ENCODE measurements around the gene CDH12.
"Not testable (repeated sequence)": the region's sequence is repeated elsewhere in the genome, so short reads cannot be mapped to it uniquely, and the experiment has no call there.

CDH12 gene

DNA sequence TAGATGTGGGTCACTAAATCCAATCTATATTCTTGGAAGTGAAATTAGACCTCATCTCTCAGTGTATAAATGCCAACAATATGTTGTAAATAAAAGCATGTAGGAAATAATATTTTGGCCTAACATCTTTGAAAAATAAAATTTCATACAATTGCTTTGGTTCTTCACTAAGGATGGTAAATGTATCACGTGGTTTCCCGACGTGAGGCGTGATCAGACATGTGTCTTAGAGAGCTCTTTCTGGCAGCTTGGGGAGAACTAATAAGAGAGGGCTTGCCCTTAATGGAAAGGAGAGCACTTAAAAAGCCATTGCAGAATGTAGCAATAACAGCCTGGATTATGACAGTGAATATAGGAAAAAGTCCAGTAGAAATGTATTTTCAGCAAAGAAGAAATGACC lies 602.6 kb downstream of the CDH12 start:
- no peak for DNase-seq

DNA sequence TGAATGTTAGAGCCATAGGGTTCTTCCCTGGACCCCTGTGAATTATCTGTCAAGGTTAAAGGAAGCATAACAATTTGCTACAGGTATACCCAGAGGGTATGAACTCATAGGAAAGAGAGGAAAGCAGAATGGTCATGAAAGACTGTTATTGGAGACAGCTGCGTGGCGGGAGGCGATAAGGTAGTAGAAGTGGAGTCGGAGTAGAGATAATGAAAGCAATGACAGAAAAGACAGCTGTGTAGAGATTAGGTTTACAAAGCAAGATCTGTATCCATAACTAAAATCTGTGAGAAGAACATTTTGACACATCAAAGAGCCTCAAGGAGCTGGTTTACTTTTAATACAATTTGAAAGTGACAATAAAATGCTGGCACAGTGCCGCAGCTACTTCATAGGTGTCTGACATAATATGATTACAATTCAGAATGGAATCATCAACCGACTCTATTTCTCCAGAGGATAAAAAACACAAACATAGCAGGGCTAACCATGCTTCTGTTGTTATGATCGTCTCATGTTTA lies 603.9 kb downstream of the CDH12 start:
- DNase-seq = no peak

DNA sequence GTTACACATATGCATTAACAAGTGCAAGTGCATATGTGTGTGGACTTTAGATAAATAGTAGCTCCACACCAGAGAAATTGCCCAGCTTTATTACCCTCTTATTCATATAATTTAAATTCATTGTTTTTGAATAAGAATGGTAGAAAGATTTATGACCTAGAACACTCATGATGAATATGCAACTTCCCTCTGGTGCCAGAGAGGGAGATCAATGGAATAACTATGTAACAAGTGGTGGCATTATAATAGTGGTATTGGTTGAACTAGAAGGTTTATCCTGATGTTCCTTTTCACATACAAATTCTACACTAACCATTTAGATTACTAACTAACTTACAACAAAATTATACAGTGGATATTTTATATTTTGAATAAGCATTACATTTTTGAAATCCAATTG lies 607.4 kb downstream of the CDH12 start:
- no peak for DNase-seq

DNA sequence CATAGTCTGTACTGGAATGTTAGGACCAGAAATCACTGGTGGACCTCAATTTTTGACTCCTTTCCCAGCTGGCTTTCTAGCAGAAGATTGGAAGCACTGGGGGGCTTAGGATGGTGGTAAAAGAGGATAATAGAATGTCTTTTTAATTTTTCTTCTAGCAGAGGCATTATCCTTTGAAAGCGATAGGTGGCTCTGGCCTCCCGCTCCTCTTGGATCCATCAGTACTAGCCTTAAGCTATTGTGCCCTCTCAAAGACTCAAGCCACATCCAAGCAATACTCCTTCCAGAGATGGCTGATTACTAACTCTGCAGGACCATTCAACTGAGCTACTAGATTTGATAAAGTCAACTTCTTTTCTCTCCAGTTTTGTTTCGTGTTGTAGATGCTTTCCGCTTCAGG lies 610.6 kb downstream of the CDH12 start:
- DNase-seq = no peak

DNA sequence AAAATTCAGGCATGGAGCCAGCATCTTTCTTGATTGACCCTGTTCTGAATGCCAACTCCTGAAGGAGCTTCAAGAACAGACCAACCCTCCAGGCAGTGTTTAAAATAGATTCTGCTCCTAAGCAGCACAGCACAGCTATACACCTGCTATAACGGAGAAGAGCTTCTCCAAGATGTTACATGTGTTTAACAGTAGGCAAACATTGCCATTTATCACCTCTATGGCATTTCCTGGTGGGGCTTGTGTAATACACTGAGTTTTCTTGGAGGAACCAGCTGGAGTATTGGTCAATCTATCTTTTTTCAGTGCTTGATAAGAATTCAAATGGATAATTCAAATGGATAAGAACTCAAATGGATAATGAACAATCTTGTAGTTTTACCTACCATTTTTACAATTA lies 615.1 kb downstream of the CDH12 start:
- no peak for DNase-seq

DNA sequence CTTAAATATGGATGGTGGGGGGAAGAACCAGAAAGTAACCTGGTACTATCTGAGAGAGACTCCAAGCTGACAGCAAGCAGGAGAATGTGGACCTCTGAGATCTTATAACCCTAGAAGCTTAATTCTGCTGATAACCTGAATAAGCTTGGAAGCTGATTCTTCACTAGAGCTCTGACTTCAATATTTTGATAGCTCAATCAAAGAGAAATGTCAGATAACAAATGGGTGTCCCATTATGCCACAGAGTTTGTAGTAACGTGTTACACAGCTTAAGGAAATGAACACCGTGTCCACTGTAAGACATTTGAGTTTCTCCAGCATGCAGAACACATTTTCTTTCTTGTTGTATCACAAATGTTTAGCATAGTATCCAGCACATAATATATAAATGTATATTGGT lies 626.7 kb downstream of the CDH12 start:
- DNase-seq = no peak

DNA sequence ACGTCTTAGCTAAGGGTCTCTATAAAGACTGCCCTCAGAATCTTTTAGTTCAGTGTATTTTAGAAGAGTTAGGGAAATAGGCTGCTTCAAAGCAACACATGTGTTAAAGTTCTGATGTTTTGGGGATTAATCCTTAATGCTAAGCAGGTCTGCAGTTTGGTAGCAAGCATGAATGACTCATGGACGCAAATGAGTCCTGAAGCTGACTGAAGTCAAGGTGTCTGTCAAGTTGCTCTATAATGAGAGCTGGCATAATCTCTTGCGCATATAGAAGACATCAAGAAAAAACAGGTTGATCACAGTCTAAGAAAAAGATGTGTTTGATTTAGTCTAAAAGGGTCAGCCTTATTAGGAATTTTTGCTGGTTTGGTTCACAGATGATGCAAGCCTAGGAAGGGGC lies 630.1 kb downstream of the CDH12 start:
- no peak for DNase-seq

DNA sequence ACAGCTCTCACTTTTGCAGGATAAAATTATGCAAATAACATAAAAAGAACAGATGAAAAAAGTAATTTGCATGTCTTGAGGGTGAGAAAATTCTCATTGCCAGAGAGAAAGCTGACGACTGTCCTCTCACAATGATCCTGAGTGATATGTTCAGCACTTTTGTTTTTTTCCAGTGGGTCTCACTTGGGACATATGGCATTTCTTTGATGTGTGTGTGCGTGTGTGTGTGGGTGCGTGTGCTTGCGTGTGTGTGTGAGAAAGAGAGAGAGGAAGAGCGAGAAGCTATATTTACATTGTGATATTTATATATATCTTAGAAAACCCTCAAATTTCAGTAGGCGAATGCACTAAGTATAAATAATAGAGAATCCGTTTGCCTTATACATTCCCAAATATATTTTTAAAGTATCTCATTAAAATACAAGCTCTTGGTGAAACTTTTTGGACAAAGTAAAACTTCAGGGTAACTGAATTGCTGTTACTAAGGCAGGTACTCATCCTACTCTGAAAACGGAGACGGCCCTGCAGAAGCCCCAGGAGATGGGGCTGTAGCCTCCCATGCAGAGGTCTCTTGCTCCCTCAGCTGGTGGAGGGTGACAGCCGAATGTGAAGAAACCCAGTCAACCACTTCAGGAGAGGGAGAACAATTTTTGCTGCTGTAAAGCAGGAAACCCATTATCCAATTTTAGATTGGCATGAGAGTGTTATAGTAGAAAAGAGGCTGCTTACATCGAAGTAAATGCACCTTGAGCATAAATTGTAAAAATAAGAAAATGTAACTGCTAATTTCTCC lies 639.2 kb downstream of the CDH12 start:
- not testable (repeated sequence) for DNase-seq

DNA sequence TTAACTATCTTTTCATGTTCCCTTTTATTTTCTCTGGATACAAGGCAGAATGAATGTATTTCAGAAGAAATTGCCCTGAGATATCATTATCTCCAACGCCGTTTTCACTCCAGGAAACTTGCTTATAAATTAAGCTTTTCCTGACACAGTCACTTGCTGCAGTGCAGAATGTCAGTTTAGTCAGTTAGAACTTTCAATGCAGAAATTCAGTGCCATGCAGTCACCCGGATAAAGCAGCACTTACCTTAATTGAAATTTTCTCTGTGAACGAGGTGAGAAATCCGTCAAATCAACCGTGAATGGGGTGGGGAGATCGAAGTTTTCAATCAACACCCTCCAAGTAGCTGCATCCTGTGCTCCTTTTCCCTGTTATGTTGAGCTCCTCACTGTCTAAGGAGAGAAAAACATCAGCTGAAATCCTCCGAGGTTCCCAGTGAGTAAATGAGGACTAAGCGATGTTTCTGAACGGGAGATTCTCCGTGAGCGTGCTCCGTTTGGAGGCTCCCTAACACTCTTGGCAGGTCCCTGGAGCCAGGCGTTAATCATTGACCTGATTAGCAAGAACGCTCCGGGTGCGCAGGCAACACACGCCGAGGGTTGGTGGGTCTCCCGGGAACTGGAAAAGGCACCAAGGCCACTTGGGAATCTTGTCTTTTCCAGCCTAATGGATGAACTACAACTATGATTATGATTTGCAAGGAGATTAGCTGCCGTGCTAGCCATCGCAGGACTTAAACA lies 640.7 kb downstream of the CDH12 start:
- DNase-seq = not testable (repeated sequence)

DNA sequence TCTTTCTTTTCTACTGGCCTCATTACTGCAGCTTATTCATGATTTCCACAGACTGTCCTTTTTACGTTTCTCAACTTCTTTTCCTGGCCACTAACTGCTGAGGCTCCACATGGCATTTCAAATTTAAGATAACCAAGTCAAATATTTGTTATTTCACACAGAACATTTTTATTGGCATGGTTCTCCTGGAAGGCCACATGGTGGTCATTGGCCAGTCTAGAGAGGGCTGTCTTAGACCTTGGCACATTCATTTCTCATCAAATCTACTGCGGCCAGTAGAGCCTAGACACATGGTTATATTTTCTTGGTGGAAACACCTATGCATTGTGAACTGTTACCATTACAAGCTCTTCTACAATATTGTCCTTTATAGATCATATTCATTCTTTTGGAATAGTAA lies 644.7 kb downstream of the CDH12 start:
- not testable (repeated sequence) for DNase-seq

DNA sequence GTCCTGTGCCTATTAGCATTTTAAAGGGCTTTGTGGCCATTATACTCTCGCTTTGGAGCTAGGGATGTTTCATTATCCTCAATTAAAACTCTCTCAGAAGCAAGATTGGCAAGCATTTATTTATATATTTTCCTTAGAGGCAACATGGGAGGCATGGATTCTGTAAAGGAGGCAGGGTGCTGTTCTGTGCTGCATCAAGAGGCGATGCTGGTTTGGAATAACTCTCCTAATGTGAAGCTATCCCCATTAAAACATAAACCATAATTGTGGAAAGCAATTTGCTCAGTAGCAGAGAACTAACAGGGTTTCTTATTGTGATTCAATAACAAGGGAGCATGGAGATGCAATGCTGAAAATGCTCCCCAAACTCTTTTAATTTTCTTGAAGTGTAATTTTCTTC lies 664.5 kb downstream of the CDH12 start:
- DNase-seq = not testable (repeated sequence)

DNA sequence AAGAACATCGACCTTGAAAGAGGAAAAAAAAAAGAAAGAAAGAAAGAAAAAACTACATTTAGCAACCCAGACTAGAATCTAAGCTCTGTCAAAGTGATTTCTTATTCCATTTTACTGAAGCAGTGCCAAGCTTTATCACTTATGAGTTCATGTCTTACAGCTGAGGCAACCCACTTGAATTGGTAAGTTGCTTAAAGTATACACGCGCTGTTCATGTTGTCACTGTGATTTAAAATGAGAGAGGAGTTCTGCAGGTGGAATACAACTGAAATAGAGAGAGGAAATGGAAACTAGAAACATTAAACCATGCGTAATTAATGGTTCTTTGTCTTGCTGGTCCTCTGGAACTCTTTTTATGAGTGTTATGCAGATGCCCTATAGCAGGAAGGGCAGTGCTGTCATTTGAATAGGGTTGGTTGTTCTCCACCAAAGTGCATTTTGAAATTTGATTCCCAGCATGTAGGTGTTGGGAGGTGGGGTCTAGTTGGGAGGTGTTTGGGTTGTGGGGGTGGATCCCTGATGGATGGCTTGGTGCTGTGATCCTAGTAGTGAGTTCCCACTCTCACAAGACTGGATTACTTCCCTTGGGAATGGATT lies 665.4 kb downstream of the CDH12 start:
- DNase-seq = not testable (repeated sequence)

DNA sequence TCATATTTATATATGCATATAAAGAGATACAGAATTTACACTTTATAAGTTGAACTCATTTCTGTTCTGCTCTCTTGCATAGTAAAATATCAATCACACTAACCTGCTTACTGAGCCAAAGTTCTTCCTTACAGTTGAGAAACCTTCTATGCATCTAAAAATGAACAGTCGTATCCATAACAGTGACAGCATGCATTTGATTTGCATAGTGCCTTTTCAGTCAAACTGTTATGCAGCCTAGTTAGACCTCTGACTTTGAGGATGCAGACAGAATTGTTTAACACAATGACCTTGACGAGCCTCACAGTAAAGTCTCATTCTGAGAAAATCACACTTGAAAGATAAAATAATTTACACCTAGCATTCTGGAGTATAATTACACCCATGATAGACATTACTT lies 683.9 kb downstream of the CDH12 start:
- not testable (repeated sequence) for DNase-seq

DNA sequence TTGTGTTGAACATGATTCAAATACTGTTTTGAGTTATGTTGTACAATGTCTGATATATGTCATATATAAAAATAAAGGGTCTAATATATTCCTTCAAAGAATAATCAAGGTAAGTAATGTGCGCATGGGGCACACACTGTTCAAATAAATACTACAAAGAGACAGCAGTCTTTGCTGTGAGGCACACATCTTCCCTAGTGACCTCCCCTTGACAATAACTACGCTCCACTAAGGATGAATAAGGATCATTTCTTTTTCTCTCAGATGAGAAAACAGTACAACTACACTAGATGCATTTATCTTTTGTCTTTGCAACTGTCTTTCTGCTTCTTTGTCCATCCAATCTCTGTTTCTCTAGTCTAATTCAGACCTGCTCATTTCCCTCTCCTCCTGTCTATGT lies 684.4 kb downstream of the CDH12 start:
- not testable (repeated sequence) for DNase-seq

DNA sequence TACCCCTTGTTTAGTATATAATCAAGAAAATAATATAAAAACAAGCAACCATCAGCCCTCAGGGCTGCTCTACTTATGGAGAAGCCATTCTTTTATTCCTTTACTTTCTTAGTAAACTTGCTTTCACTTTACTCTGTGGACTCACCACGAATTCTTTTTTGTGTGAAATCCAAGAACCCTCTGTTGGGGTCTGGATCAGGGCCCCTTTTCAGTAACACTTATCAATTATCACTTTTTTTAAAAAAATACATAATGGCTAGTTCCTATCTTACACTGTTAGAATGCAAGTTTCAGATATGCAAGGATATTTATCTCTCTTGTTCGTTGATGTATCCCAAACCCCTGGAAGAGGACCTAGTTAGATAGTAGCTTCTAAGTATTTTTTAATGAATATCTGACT lies 687.2 kb downstream of the CDH12 start:
- DNase-seq = not testable (repeated sequence)

DNA sequence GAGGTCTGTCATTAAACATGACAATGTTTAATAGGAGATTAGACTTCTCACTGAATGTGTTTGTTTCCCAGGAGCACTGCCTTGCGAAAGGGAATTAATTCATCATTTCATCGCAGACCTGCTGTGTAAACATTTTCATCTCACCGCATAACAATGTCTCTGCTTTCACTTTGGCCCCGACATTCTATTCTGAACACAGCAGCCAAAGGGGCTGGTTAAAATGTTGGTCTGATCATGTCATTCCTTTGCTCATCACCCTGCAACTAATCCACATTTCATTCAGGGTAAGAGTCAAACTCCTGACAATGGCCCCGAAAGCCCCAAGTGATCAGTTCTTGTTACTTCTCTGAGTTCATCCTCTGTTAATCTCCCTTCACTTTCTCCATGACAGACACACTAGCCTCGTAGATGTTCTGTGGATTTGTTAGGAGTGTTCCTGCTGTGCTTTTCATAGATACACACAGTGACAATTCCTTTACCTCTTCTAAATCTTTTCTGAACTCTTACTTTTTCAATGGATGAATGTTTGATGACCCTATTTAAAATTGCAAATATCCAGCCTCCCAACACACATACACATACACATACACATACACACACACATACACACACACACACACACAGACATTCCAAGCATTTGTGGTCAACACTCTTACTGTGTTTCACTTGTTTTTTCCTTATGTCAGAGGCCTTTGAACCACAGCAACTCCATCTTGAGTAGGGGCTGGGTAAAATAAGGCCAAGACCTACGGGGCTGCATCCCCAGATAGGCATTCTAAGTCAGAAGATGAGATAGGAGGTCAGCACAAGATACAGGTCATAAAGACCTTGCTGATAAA lies 688.0 kb downstream of the CDH12 start:
- not testable (repeated sequence) for DNase-seq

DNA sequence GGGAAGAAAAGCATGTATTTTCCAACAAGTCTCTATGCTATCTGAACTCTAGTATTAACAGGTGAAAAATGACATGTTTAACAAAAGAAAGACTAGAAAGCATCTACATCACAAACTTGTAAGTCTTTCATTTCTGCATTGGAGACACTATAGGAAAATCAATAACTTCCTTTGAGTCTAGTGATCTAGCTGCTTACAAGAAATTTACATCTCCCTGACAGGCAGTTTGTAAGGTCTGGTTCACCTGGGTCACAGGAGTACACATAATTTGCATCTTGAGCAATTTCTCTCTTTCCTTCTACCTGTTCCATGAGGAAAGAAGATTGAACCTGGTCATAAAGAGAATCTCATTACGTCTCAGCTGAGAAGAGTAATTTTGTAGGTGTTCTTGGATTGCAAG lies 696.2 kb downstream of the CDH12 start:
- DNase-seq = not testable (repeated sequence)

DNA sequence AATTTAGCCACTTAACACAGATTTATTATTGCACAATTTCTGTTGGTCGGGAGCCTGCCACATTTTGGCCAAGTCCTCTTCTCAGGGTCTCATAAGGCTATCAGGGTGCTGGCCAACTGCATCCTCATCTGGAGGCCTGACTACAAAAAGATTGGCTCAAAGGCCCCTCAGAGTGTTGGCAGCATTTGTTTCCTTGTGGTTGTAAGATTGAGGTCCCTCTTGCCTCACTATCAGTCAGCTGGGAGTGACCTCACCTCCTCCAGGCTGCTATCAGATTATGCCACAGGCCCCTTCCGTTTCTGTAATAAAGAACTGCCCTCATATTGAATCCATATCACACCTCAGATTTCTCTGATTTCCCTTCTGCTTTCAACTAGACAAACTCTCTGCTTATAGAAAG lies 698.4 kb downstream of the CDH12 start:
- DNase-seq = not testable (repeated sequence)

DNA sequence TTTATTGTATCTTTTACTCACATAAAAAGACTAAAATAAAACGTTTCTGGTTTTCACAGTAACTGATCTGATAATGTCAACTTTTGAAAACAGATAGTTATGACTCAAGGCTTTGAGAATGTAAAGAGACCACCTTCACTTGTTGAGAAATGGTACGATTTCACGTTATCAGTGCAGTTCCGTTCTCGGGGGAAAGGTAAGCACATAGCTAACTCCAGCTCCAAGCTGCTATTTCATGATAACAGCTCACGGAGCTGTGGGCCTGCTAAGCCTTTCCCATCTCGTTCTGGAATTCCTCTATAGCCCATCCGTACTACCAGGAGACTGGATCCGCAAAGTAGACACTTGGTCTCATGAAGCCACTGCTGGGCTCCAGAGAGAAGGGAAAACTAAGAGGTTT lies 701.3 kb downstream of the CDH12 start:
- DNase-seq = not testable (repeated sequence)

DNA sequence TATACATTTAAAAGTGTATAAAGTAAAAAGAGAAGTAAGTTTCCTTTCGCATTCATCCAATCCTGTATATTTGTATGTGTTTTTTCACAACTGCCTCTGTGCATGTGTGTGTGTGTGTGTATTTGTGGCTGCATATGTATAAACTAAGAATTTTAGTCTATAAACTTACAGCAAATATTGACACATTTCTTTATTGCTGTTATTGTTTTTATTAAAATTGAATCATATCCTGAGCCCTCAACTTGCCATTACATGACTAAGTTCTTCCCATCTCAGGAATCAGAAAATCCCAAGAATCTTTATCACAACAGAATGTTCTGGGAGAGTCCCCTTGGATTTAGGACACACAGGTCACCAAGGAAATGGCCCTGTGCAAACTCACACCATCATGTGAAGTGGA lies 712.7 kb downstream of the CDH12 start:
- not testable (repeated sequence) for DNase-seq

DNA sequence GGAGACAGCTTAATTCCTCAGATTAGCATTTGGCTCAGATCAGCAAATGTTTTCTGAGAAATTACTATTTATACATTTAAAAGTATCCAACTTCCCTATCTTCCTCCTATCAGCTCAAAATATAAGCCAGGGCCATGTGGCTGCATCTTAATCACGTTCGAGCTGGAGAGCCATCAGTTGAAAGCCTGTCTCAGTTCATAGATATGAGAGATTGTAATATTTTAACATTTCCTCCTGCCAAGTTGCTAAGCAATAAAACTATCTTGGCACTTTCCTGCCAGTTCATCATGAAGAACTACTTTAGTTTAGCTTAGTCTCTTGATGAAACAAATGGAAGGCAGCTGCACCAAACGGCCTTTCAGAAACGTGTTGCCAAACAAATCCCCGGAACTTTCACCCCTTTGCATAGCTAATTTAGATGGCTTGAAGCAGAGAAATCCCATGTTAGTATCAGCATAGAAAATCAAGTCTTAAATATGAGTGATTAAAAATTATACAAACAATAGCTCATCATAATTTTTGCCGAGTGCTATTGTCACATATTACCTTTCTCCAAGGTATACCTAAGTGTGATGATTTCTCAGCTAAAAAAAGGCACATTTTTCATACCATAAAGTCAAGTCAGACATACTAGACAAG lies 713.4 kb downstream of the CDH12 start:
- not testable (repeated sequence) for DNase-seq

DNA sequence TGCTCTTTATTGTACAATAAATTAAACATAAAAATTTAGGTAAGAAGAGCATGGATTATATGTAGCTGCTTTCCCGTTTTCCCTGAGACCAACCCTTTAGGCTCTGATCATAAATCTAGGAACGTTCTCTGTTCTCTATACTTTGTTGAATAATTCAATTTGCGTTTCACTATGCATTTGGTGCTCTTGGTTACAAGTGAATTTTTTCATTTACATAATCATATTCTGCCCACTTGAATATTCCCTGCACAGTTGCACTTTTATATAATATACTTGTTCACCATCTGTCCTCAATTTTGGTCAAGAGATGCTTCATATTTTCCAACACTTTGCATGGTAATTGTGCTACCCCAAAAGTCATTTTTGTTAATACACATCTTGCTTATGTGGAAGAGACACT lies 741.8 kb downstream of the CDH12 start:
- no peak for DNase-seq

Data from CD4-positive, alpha-beta T cell treated with Interferon gamma for 1 hour (primary cell).